ENCODE measurements around the gene LDB2. TPM values are rescaled to one million over a fixed set of nuclear protein-coding genes. Genes with fewer than 3 reads are reported as not detected.

LDB2 gene
- total RNA-seq, 4 donors from 2014 or later: 16.2 to 31.7 (median 22.4) TPM

DNA sequence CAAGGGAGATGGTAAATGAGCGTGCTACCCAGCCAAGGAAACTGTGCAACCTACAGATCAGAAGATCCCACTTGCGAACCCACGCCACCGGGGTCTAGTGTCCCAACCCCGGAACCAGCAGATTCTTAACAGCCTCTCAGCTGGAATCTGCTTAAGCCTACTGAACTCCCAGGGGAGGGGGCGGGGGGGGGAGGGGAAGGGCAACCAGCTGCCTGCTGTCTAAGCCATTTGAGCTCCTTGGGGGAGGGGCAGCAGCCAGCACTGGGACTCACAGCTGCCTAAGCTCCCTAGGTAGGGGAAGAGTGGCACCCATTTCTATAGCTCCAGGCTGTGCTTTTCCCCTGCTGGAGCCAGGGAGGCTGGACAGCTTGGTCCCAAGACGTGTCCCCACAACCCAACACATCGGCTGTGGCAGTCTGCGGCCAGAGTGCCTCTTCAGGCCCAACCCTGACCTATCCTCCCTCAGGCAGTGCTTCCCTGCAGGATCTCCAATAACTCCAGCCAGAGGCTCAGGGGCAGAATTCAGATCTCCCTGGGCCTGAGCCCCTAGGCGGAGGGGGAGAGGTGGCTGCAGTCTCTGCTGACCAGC lies 289.2 kb downstream of the LDB2 start:
- intact Hi-C loops (cut with DNase I): no loop called here

DNA sequence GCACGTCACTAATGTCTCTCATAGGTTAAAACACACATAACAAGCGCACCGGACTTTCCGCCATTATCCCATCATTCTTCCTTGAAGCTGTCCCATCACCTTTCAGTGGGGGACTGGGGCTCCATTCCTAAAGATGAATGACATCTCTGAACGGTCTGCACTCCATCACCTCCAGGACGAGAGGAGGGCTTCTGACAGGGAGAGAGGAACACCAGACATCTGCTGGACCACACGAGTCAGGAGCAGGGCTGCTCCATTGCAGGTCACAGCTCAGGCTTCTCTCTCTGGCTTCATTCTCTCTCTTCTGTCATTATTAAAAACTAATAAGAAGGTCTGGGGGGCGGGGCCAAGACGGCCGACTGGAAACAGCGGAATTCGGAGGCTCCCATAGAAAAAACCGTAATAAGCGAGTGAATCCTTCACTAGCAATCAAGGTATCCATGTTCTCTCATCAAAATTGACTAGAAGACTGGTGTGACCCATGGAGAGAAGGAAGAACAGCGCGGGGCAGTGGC lies 289.8 kb downstream of the LDB2 start:
- intact Hi-C loops (cut with DNase I): no loop called here
- no peaks in the 10 kb centered on the region for H3K36me3 ChIP-seq
- H3K9me3 ChIP-seq: no peaks in the 10 kb centered on the region
- peaks cover 3 to 6% (median 5%) of the 10 kb centered on the region in 4 donors for H3K4me1 ChIP-seq
- no peak overlapping the region for H3K4me3 ChIP-seq
- TF ChIP-seq EP300 (IDR thresholded peaks at IDR 0.05) (no peak), POLR2AphosphoS5 (IDR thresholded peaks at IDR 0.05) (no peak), POLR2A (IDR thresholded peaks at IDR 0.05; ENCODE audit: low read depth) (no peak)
- TF ChIP-seq, protein P1, sequence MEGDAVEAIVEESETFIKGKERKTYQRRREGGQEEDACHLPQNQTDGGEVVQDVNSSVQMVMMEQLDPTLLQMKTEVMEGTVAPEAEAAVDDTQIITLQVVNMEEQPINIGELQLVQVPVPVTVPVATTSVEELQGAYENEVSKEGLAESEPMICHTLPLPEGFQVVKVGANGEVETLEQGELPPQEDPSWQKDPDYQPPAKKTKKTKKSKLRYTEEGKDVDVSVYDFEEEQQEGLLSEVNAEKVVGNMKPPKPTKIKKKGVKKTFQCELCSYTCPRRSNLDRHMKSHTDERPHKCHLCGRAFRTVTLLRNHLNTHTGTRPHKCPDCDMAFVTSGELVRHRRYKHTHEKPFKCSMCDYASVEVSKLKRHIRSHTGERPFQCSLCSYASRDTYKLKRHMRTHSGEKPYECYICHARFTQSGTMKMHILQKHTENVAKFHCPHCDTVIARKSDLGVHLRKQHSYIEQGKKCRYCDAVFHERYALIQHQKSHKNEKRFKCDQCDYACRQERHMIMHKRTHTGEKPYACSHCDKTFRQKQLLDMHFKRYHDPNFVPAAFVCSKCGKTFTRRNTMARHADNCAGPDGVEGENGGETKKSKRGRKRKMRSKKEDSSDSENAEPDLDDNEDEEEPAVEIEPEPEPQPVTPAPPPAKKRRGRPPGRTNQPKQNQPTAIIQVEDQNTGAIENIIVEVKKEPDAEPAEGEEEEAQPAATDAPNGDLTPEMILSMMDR (IDR thresholded peaks at IDR 0.05): no peak
- no peaks in the 10 kb centered on the region for H3K27me3 ChIP-seq
- no peak for DNase-seq (ENCODE audit: extremely low spot score)
- 64% methylated on average over 15 of the region's 16 CpGs for WGBS
- no peak overlapping the region for H3K27ac ChIP-seq (replicated peaks in 1 of 4)

More for the DNA sequence above, 289.2 kb downstream of the LDB2 start:
- H3K4me1 ChIP-seq: peaks cover 3 to 6% (median 5%) of the 10 kb centered on the region in 4 donors
- no peaks in the 10 kb centered on the region for H3K27me3 ChIP-seq
- TF ChIP-seq POLR2A (IDR thresholded peaks at IDR 0.05; ENCODE audit: low read depth) (no peak), EP300 (IDR thresholded peaks at IDR 0.05) (no peak), POLR2AphosphoS5 (IDR thresholded peaks at IDR 0.05) (no peak)
- TF ChIP-seq, protein P1 (IDR thresholded peaks at IDR 0.05): no peak
- no peaks in the 10 kb centered on the region for H3K36me3 ChIP-seq
- WGBS: 89% methylated on average over 4 of the region's 10 CpGs
- DNase-seq (ENCODE audit: extremely low spot score): no peak
- H3K27ac ChIP-seq (replicated peaks in 1 of 4): no peak overlapping the region
- H3K4me3 ChIP-seq: no peak overlapping the region
- H3K9me3 ChIP-seq: no peaks in the 10 kb centered on the region

DNA sequence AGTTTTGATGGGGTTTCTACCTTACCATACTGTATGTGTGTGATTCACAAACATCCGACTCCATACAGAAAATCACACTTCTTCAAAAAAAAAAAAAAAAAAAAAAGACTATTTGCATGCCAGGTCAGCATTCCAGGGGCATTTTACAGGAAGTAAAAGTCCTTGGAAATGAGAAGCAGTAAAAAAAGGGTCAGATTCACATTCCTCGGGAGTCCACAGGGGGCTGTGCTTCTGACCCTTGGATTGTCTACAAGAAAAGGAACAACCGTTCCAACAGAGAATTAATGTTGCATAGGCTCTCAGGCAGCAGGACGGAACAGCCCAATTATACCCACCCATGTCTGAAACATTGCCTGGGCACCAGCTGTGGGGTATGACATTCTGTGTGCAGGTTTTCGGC lies 290.3 kb downstream of the LDB2 start:
- no peaks in the 10 kb centered on the region for H3K9me3 ChIP-seq
- DNase-seq (ENCODE audit: extremely low spot score): no peak
- H3K27me3 ChIP-seq: no peaks in the 10 kb centered on the region
- peaks cover 3 to 6% (median 5%) of the 10 kb centered on the region in 4 donors for H3K4me1 ChIP-seq
- no peak overlapping the region for H3K4me3 ChIP-seq
- H3K27ac ChIP-seq (replicated peaks in 1 of 4): no peak overlapping the region
- H3K36me3 ChIP-seq: no peaks in the 10 kb centered on the region
- no peak for TF ChIP-seq POLR2A (IDR thresholded peaks at IDR 0.05; ENCODE audit: low read depth)
- TF ChIP-seq POLR2AphosphoS5 (IDR thresholded peaks at IDR 0.05): no peak
- TF ChIP-seq EP300 (IDR thresholded peaks at IDR 0.05): no peak
- TF ChIP-seq, protein P1 (IDR thresholded peaks at IDR 0.05): no peak
- intact Hi-C loops (cut with DNase I): no loop called here
- 71% methylated on average over 5 of the region's 5 CpGs for WGBS

DNA sequence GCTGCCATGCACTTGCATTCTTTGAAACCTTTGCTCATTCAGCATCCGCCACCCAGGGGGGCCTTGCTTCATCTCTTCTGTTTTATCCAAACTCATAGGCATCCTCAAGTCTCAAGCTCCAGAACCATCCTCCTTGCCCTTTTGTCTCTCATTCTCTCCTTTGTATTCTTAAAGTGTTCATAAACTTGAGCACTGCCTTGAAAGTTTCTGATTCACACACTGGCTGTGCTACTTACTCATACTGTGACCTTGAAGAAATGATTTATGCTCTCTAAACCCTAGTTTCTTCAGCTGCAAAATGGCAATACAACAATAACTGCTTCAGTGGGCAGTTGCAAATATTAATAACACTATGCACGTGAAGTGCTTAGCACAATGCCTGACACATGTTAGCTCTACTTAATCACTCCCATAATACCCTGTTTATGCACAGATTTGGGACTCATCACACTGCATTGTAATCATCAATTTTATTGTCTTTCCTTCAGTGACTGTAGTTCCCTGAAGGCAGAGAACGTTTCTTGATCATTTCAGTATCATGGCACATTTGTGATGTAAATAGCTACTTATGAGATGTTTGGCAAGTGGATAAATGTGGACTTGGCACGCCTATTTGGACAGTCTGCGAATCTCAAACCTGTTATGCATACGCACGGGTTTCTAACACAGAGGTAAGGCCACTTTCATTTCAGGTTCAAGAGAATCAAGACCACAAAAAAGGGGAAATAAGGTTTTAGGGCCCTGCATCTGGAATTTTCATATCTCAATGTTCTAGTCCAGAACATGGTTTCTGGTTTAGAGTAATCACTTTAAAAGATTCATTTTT lies 291.0 kb downstream of the LDB2 start:
- no peak for DNase-seq (ENCODE audit: extremely low spot score)
- H3K27me3 ChIP-seq: no peaks in the 10 kb centered on the region
- H3K27ac ChIP-seq (replicated peaks in 1 of 4): no peak overlapping the region
- H3K4me1 ChIP-seq: peaks cover 3 to 6% (median 5%) of the 10 kb centered on the region in 4 donors
- WGBS: 77% methylated on average over 7 of the region's 7 CpGs
- no peak overlapping the region for H3K4me3 ChIP-seq
- intact Hi-C loops (cut with DNase I): no loop called here
- H3K9me3 ChIP-seq: no peaks in the 10 kb centered on the region
- TF ChIP-seq, protein P1 (IDR thresholded peaks at IDR 0.05): no peak
- no peak for TF ChIP-seq EP300 (IDR thresholded peaks at IDR 0.05)
- no peak for TF ChIP-seq POLR2AphosphoS5 (IDR thresholded peaks at IDR 0.05)
- TF ChIP-seq POLR2A (IDR thresholded peaks at IDR 0.05; ENCODE audit: low read depth): no peak
- no peaks in the 10 kb centered on the region for H3K36me3 ChIP-seq
